ENCODE measurements around the gene VEZT.
"Not testable (repeated sequence)": the region's sequence is repeated elsewhere in the genome, so short reads cannot be mapped to it uniquely, and the experiment has no call there.

Gene VEZT

GRCh38 chr12:95224202-95225170, 6.9 kb downstream of the VEZT start:
- no peak for DNase-seq

GRCh38 chr12:95225645-95226212, 8.1 kb downstream of the VEZT start:
- DNase-seq = no peak

GRCh38 chr12:95227818-95228356, 10.3 kb downstream of the VEZT start:
- DNase-seq = no peak

GRCh38 chr12:95228617-95229016, 11.0 kb downstream of the VEZT start:
- no peak for DNase-seq

GRCh38 chr12:95229636-95230035, 12.0 kb downstream of the VEZT start:
- no peak for DNase-seq

- no peak for DNase-seq
These were observed 12.7 kb downstream of the VEZT start for GRCh38 chr12:95230313-95230712.

- DNase-seq = no peak
These were observed 13.6 kb downstream of the VEZT start for GRCh38 chr12:95231190-95231589.

GRCh38 chr12:95234187-95234586, 16.6 kb downstream of the VEZT start:
- DNase-seq = not testable (repeated sequence)

GRCh38 chr12:95235621-95236020, 18.0 kb downstream of the VEZT start:
- not testable (repeated sequence) for DNase-seq

- DNase-seq = no peak
These were observed 19.7 kb downstream of the VEZT start for GRCh38 chr12:95237315-95237714.

- DNase-seq = no peak
These were observed 20.5 kb downstream of the VEZT start for GRCh38 chr12:95238150-95238549.

GRCh38 chr12:95239216-95239615, 21.6 kb downstream of the VEZT start:
- no peak for DNase-seq

GRCh38 chr12:95239835-95240234, 22.2 kb downstream of the VEZT start:
- DNase-seq = not testable (repeated sequence)

GRCh38 chr12:95240556-95240955, 22.9 kb downstream of the VEZT start:
- DNase-seq = peak in 1 of 5 experiments; percentile 12

GRCh38 chr12:95241138-95241537, 23.5 kb downstream of the VEZT start:
- not testable (repeated sequence) for DNase-seq

- no peak for DNase-seq
These were observed 24.3 kb downstream of the VEZT start for GRCh38 chr12:95241761-95242506.

- no peak for DNase-seq
These were observed 26.0 kb downstream of the VEZT start for GRCh38 chr12:95243497-95244183.

- DNase-seq = no peak
These were observed 26.7 kb downstream of the VEZT start for GRCh38 chr12:95244350-95244749.

- DNase-seq = no peak
These were observed 30.5 kb downstream of the VEZT start for GRCh38 chr12:95248095-95248494.

- DNase-seq = no peak
These were observed 31.2 kb downstream of the VEZT start for GRCh38 chr12:95248604-95249360.

GRCh38 chr12:95253386-95253785, 35.8 kb downstream of the VEZT start:
- DNase-seq = no peak

- no peak for DNase-seq
These were observed 39.9 kb downstream of the VEZT start for GRCh38 chr12:95257541-95257940.
